HepG2 (cell line): ENCODE measurements around the gene ZNF213. TPM values are rescaled to one million over a fixed set of nuclear protein-coding genes. Genes with fewer than 3 reads are reported as not detected.

Experiments used
- ELF3 ChIP-seq: IDR thresholded peaks from 2 replicates; pipeline ENCODE4 v1.6.1; 2016; ENCODE audit warnings: missing genetic modification reagents, missing compliant biosample characterization
- KLF6 ChIP-seq: IDR thresholded peaks from 2 replicates; pipeline ENCODE4 v1.8.0; 2016; ENCODE audit warnings: missing biosample characterization, missing genetic modification reagents
- MAFK ChIP-seq, 2 experiments: IDR thresholded peaks in 1 of 2; conservative IDR thresholded peaks in 1 of 2; 2 replicates each; pipeline ENCODE4 v1.6.1; 2011; ENCODE audit warnings: improper control_type of control experiment in 2 of 2, low read length in 2 of 2
- NR1H2 ChIP-seq: sonication (generic); formaldehyde crosslinking; IDR thresholded peaks from 2 replicates; pipeline ENCODE4 v1.8.1; 2022; ENCODE audit warnings: low read depth, missing genetic modification reagents, borderline replicate concordance
- RFX5 ChIP-seq: IDR thresholded peaks from 2 replicates; pipeline ENCODE4 v1.6.1; 2011; ENCODE audit warnings: low read depth, low read length, improper control_type of control experiment
- SNRNP70 ChIP-seq: fragments of 200-400 bp; formaldehyde crosslinking; IDR thresholded peaks from 2 replicates; pipeline ENCODE4 v1.6.1; 2017; ENCODE audit warnings: mild to moderate bottlenecking, low read depth, low read length, moderate library complexity
- ZFAT ChIP-seq: sonication (generic); formaldehyde crosslinking; conservative IDR thresholded peaks from 2 replicates; pipeline ENCODE4 v1.8.1; 2023; ENCODE audit warnings: missing genetic modification reagents, inconsistent platforms
- ZFP82 ChIP-seq: sonication (generic); formaldehyde crosslinking; IDR thresholded peaks from 2 replicates; pipeline ENCODE4 v1.5.1; 2020; ENCODE audit warnings: mild to moderate bottlenecking, missing genetic modification reagents, borderline replicate concordance
- ZNF24 ChIP-seq: fragments of 450-650 bp; IDR thresholded peaks from 2 replicates; pipeline ENCODE4 v1.6.1; 2017; ENCODE audit warnings: antibody characterized with exemption, mild to moderate bottlenecking
- polyA plus RNA-seq, 8 experiments: library from polyadenylated mRNA; depleted of rRNA in 3 of 8; stranded (reverse) in 7 of 8; unstranded in 1 of 8; fragments of >200 nt; fragmentation: Illumina TruSeq in 4 of 8; extraction: Trizol in 4 of 8; gene quantifications; 2 replicates each; pipeline versions ENCODE4 v1.2.1 to v1.2.3, GENCODE V29; 2011 to 2016; ENCODE audit warnings: low read depth in 4 of 8, missing spikeins in 1 of 8, mixed read lengths in 1 of 8; ENCODE audit not compliant: insufficient read depth in 1 of 8
- total RNA-seq, 5 experiments: library from RNA; depleted of rRNA; stranded (reverse); fragments of >200 nt; fragmentation: Illumina TruSeq; extraction: Trizol; gene quantifications; 2 replicates each; pipeline ENCODE4 v1.2.3, GENCODE V29; 2016; ENCODE audit warnings: low read depth in 1 of 5
- TF ChIP-seq, protein P1 (sequence below): IDR thresholded peaks from 2 replicates; pipeline ENCODE4 v1.6.1; 2012; ENCODE audit warnings: low read length, improper control_type of control experiment
- TF ChIP-seq, protein P2 (sequence below): IDR thresholded peaks from 2 replicates; pipeline ENCODE4 v1.6.1; 2016; ENCODE audit warnings: missing biosample characterization, missing genetic modification reagents, low read depth
- TF ChIP-seq, protein P3 (sequence below): sonication (generic); formaldehyde crosslinking; IDR thresholded peaks from 2 replicates; pipeline ENCODE4 v1.8.0; 2022; ENCODE audit warnings: low read depth, missing genetic modification reagents
- TF ChIP-seq, protein P4 (sequence below): sonication (generic); formaldehyde crosslinking; IDR thresholded peaks from 2 replicates; pipeline ENCODE4 v1.4.0; 2020; ENCODE audit warnings: low read depth, mild to moderate bottlenecking, missing genetic modification reagents
- TF ChIP-seq, protein P5 (sequence below): sonication (generic); formaldehyde crosslinking; IDR thresholded peaks from 2 replicates; pipeline ENCODE4 v1.9.0; 2021; ENCODE audit warnings: missing genetic modification reagents, borderline replicate concordance
- TF ChIP-seq, protein P6 (sequence below): sonication (generic); formaldehyde crosslinking; IDR thresholded peaks from 2 replicates; pipeline ENCODE4 v1.4.0; 2020; ENCODE audit warnings: mild to moderate bottlenecking, low read depth, missing genetic modification reagents

Gene ZNF213
- total and polyA plus RNA-seq, 2 of the 13 experiments (the other 11 are each of a cell fraction or from before 2014, with no cell fraction given): 0.59 to 0.97 TPM

DNA sequence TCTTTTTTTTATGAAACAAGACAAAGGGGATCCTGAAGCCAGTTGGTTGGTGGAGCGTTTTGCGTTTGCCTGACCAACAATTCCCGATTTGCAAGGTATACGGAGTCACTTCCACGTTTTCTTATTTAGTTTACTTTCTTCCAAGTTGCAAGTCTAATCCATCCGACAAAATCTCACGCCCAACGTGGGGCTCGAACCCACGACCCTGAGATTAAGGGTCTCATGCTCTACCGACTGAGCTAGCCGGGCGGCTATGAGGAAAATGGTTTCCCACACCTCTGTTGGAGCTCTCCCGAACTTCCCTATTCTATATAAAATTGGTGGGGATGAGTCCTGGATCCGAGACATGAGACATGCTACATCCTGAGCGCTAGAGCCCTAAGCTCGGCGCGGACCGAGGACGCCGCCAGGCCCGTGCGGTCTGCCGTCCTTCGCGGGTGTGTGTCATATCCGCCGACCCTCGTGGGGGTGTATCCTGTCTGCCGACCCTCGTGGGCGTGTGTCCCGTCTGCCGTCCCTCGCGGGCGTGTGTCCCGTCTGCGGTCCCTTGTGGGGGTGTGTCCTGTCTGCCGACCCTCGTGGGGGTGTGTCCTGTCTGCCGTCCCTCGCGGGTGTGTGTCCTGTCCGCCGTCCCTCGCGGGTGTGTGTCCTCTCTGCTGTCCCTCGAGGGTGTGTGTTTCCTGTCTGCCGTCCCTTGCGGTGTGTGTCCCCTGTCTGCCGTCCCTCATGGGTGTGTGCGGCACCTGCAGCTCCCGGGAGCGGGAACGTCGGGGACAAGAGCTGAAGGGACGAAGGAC, 22.6 kb downstream of the ZNF213 start (continued):
- TF ChIP-seq, protein P1, sequence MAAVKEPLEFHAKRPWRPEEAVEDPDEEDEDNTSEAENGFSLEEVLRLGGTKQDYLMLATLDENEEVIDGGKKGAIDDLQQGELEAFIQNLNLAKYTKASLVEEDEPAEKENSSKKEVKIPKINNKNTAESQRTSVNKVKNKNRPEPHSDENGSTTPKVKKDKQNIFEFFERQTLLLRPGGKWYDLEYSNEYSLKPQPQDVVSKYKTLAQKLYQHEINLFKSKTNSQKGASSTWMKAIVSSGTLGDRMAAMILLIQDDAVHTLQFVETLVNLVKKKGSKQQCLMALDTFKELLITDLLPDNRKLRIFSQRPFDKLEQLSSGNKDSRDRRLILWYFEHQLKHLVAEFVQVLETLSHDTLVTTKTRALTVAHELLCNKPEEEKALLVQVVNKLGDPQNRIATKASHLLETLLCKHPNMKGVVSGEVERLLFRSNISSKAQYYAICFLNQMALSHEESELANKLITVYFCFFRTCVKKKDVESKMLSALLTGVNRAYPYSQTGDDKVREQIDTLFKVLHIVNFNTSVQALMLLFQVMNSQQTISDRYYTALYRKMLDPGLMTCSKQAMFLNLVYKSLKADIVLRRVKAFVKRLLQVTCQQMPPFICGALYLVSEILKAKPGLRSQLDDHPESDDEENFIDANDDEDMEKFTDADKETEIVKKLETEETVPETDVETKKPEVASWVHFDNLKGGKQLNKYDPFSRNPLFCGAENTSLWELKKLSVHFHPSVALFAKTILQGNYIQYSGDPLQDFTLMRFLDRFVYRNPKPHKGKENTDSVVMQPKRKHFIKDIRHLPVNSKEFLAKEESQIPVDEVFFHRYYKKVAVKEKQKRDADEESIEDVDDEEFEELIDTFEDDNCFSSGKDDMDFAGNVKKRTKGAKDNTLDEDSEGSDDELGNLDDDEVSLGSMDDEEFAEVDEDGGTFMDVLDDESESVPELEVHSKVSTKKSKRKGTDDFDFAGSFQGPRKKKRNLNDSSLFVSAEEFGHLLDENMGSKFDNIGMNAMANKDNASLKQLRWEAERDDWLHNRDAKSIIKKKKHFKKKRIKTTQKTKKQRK: no peak
- TF ChIP-seq, protein P2, sequence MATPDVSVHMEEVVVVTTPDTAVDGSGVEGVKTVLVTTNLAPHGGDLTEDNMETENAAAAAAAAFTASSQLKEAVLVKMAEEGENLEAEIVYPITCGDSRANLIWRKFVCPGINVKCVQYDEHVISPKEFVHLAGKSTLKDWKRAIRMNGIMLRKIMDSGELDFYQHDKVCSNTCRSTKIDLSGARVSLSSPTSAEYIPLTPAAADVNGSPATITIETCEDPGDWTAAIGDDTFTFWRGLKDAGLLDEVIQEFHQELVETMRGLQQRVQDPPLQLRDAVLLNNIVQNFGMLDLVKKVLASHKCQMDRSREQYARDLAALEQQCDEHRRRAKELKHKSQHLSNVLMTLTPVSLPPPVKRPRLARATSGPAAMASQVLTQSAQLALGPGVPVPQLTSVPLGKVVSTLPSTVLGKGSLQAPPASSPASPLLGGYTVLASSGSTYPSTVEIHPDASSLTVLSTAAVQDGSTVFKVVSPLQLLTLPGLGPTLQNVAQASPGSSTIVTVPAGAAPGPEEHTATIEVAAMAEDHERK: no peak
- TF ChIP-seq SNRNP70 (no peak), KLF6 (CRISPR knock-in tag) (peak; percentile 26; the same call in 1 of the 2 replicates), MAFK (conservative IDR thresholded peaks at IDR 0.05 in 1 of 2, IDR thresholded peaks at IDR 0.05 in 1 of 2; ENCODE audit: low read length in 2 of 2) (no peak), NR1H2 (no peak), RFX5 (no peak), ZNF24 (peak; percentile 98), ZFP82 (CRISPR knock-in tag) (0 out of 2 replicates have a peak, but pooled peaks have one; percentile 40), ZFAT (CRISPR knock-in tag) (no peak), ELF3 (CRISPR knock-in tag) (peak; percentile 71; the same call in 1 of the 2 replicates)
- TF ChIP-seq, protein P3, sequence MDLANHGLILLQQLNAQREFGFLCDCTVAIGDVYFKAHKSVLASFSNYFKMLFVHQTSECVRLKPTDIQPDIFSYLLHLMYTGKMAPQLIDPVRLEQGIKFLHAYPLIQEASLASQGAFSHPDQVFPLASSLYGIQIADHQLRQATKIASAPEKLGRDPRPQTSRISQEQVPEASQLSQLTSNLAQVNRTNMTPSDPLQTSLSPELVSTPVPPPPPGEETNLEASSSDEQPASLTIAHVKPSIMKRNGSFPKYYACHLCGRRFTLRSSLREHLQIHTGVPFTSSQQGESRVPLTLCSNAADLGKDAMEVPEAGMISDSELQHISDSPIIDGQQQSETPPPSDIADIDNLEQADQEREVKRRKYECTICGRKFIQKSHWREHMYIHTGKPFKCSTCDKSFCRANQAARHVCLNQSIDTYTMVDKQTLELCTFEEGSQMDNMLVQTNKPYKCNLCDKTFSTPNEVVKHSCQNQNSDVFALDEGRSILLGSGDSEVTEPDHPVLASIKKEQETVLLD: no peak
- TF ChIP-seq, protein P4, sequence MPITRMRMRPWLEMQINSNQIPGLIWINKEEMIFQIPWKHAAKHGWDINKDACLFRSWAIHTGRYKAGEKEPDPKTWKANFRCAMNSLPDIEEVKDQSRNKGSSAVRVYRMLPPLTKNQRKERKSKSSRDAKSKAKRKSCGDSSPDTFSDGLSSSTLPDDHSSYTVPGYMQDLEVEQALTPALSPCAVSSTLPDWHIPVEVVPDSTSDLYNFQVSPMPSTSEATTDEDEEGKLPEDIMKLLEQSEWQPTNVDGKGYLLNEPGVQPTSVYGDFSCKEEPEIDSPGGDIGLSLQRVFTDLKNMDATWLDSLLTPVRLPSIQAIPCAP (CRISPR knock-in tag): no peak
- TF ChIP-seq, protein P5, sequence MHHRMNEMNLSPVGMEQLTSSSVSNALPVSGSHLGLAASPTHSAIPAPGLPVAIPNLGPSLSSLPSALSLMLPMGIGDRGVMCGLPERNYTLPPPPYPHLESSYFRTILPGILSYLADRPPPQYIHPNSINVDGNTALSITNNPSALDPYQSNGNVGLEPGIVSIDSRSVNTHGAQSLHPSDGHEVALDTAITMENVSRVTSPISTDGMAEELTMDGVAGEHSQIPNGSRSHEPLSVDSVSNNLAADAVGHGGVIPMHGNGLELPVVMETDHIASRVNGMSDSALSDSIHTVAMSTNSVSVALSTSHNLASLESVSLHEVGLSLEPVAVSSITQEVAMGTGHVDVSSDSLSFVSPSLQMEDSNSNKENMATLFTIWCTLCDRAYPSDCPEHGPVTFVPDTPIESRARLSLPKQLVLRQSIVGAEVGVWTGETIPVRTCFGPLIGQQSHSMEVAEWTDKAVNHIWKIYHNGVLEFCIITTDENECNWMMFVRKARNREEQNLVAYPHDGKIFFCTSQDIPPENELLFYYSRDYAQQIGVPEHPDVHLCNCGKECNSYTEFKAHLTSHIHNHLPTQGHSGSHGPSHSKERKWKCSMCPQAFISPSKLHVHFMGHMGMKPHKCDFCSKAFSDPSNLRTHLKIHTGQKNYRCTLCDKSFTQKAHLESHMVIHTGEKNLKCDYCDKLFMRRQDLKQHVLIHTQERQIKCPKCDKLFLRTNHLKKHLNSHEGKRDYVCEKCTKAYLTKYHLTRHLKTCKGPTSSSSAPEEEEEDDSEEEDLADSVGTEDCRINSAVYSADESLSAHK (CRISPR knock-in tag): no peak
- TF ChIP-seq, protein P6, sequence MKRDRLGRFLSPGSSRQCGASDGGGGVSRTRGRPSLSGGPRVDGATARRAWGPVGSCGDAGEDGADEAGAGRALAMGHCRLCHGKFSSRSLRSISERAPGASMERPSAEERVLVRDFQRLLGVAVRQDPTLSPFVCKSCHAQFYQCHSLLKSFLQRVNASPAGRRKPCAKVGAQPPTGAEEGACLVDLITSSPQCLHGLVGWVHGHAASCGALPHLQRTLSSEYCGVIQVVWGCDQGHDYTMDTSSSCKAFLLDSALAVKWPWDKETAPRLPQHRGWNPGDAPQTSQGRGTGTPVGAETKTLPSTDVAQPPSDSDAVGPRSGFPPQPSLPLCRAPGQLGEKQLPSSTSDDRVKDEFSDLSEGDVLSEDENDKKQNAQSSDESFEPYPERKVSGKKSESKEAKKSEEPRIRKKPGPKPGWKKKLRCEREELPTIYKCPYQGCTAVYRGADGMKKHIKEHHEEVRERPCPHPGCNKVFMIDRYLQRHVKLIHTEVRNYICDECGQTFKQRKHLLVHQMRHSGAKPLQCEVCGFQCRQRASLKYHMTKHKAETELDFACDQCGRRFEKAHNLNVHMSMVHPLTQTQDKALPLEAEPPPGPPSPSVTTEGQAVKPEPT (CRISPR knock-in tag): 0 out of 2 replicates have a peak, but pooled peaks have one; percentile 61
